ENCODE measurements around the gene CLIC4. TPM values are rescaled to one million over a fixed set of nuclear protein-coding genes. Genes with fewer than 3 reads are reported as not detected.

CLIC4 gene
- total and polyA plus RNA-seq, 2 of the 8 experiments (the other 6 are each of a cell fraction or from before 2014, with no cell fraction given): 77.5 to 293 TPM

- WGBS, 2 experiments (ENCODE audit: extremely low coverage in 1 of 2, insufficient coverage in 1 of 2, insufficient read length in 1 of 2, insufficient replicate concordance in 2 of 2, low coverage in 1 of 2, low lambda C conversion rate in 2 of 2, missing lambda C conversion rate in 1 of 2): 89% methylated on average over 18 of the region's 18 CpGs; no CpG with 5 or more reads in 1 of the 2 experiments
- H3K56ac ChIP-seq (replicated peaks; ENCODE audit: insufficient read length, low read depth, low read length): no peak overlapping the region
- H2BK12ac ChIP-seq (ENCODE audit: low read depth, low read length): 0 out of 2 replicates have a peak overlapping the region, but pooled peaks have one; percentile 17
- no peaks in the 10 kb centered on the region for H3K79me1 ChIP-seq (ENCODE audit: low read depth, low read length)
- H3K9me3 ChIP-seq (ENCODE audit: insufficient read depth in 2 of 2, low read depth in 1 of 2, low read length in 1 of 2): no peaks in the 10 kb centered on the region
- peaks cover 0 to 4% (median 4%) of the 10 kb centered on the region in 4 experiments; a peak in 3 of 7 replicates for H3K4me1 ChIP-seq (replicated peaks in 1 of 4; ENCODE audit: control insufficient read depth in 3 of 4, insufficient read depth in 4 of 4, low read length in 3 of 4)
- no peak overlapping the region for H4K8ac ChIP-seq (ENCODE audit: extremely low read depth, insufficient read depth, low read length)
- 0 out of 2 replicates have a peak overlapping the region, but pooled peaks have one; percentile 24 for H2BK5ac ChIP-seq (ENCODE audit: low read depth, low read length)
- no peaks in the 10 kb centered on the region for H3K23me2 ChIP-seq (ENCODE audit: low read depth, low read length)
- ChIA-PET POLR2A (ENCODE audit: partially characterized antibody) (no interaction called here), CTCF (ENCODE audit: partially characterized antibody) (interaction anchor here (1.5 to 5.8 kb wide), 4 partner anchors 17 to 81 kb away, joined by 3 to 26 read pairs (median 12); no protein-coding TSS in a partner anchor)
- H2BK20ac ChIP-seq (ENCODE audit: low read length): no peak overlapping the region
- H3K4me3 ChIP-seq (ENCODE audit: extremely low read depth in 1 of 4, insufficient read depth in 2 of 4, low read depth in 3 of 4, low read length in 4 of 4): no peak overlapping the region
- H3K79me2 ChIP-seq (ENCODE audit: control insufficient read depth in 1 of 2, insufficient read depth in 2 of 2, low read length in 2 of 2): no peaks in the 10 kb centered on the region
- H2AK5ac ChIP-seq (ENCODE audit: low read depth, low read length): no peak overlapping the region
- no peak overlapping the region for H3K4ac ChIP-seq (replicated peaks; ENCODE audit: insufficient read length, low read depth, low read length)
- no peak overlapping the region for H3K18ac ChIP-seq (ENCODE audit: extremely low read depth, low read length)
- no peaks in the 10 kb centered on the region for H3K36me3 ChIP-seq (ENCODE audit: control insufficient read depth in 2 of 4, insufficient read depth in 4 of 4, low read length in 3 of 4)
- no peak overlapping the region for H4K5ac ChIP-seq (ENCODE audit: insufficient read length, low read depth, low read length)
- H3K4me2 ChIP-seq (ENCODE audit: insufficient read depth in 1 of 2, low read depth in 2 of 2, low read length in 2 of 2): no peak overlapping the region
- TF ChIP-seq SAP30 (IDR thresholded peaks at IDR 0.05; ENCODE audit: insufficient read depth, insufficient replicate concordance, low read length) (no peak), CTBP2 (IDR thresholded peaks at IDR 0.05; ENCODE audit: borderline replicate concordance, insufficient read depth, insufficient read length, low read length) (no peak), BACH1 (IDR thresholded peaks at IDR 0.05; ENCODE audit: low read length) (no peak), TAF7 (optimal IDR thresholded peaks at IDR 0.05; ENCODE audit: borderline replicate concordance, low read depth, low read length) (no peak), HDAC2 (IDR thresholded peaks at IDR 0.05; ENCODE audit: borderline replicate concordance in 1 of 2, low read depth in 2 of 2, low read length in 2 of 2) (no peak), SP4 (IDR thresholded peaks at IDR 0.05; ENCODE audit: low read length) (no peak), KDM4A (IDR thresholded peaks at IDR 0.05; ENCODE audit: low read depth, low read length, severe bottlenecking) (no peak)
- no peaks in the 10 kb centered on the region for H4K20me1 ChIP-seq (replicated peaks in 1 of 2; ENCODE audit: control insufficient read depth in 1 of 2, insufficient read depth in 2 of 2, low read length in 2 of 2)
- H2BK15ac ChIP-seq (ENCODE audit: low read length): no peak overlapping the region
- no peak overlapping the region for H3K23ac ChIP-seq (ENCODE audit: insufficient read length)
- no peak overlapping the region for H4K91ac ChIP-seq (replicated peaks; ENCODE audit: insufficient read length, low read length)
- H3K14ac ChIP-seq (ENCODE audit: insufficient read length): no peak overlapping the region
- H3K27me3 ChIP-seq (replicated peaks in 1 of 4; ENCODE audit: control insufficient read depth in 3 of 4, extremely low read depth in 1 of 4, insufficient read depth in 3 of 4, low read length in 3 of 4): peaks cover 0 to 3% (median 0%) of the 10 kb centered on the region in 4 experiments; a peak in 1 of 7 replicates
- H2BK120ac ChIP-seq (replicated peaks; ENCODE audit: low read depth, low read length): no peak overlapping the region
- no peak overlapping the region for H3K9ac ChIP-seq (replicated peaks in 1 of 4; ENCODE audit: extremely low read depth in 1 of 4, low read depth in 3 of 4, low read length in 3 of 4)
- no peak overlapping the region for H2AFZ ChIP-seq (ENCODE audit: low read length)
- FAIRE-seq: no peak
- H3K27ac ChIP-seq (ENCODE audit: low read depth, low read length): no peak overlapping the region
- DNase-seq (ENCODE audit: low read depth in 1 of 2, low spot score in 2 of 2): no peak
Observed at GRCh38 chr1:24867084-24867870, 122.0 kb downstream of the CLIC4 start.
